HepG2 (cell line): ENCODE results near the gene NXPE1. TPM values are rescaled to one million over a fixed set of nuclear protein-coding genes. Genes with fewer than 3 reads are reported as not detected.

Experiments
- ATAC-seq: fragments of 200-7000 bp; cut with Tn5 transposase; 3 replicates; pipeline ENCODE4 v1.9.1; 2020; ENCODE audit warnings: mild to moderate bottlenecking, moderate library complexity
- BruUV-seq: library from RNA; stranded (reverse); fragments of 400-500 nt; replicated peaks from 2 replicates; lab custom pipeline; 2021; lab: Mats Ljungman, UMichigan
- CTCF ChIA-PET: fragments of 300-600 bp; formaldehyde crosslinking; extraction: SDS; loops from one replicate; lab custom pipeline; 2021; ENCODE audit warnings: low total read pairs, inconsistent platforms, low intra/inter-chr PET ratio; lab: Yijun Ruan, JAX
- POLR2A ChIA-PET: fragments of 350-600 bp; sonication (Branson Sonifier 250); formaldehyde crosslinking; loops from one replicate; lab custom pipeline; 2020; ENCODE audit warnings: antibody characterized with exemption, inconsistent platforms; lab: Yijun Ruan, JAX
- DNase-seq: peaks from one replicate; pipeline ENCODE4 v3.0.0-alpha.2; 2015; ENCODE audit warnings: low spot score
- FAIRE-seq: peaks from 3 replicates; lab custom pipeline; 2011; peaks lifted over from hg19 to GRCh38; lab: Jason Lieb, UNC
- H2AFZ ChIP-seq: one replicate; pipeline ENCODE4 v1.6.1; 2011; ENCODE audit warnings: low read length, inconsistent platforms
- H3K27ac ChIP-seq: fragments of 300-600 bp; 3 replicates; pipeline ENCODE4 v1.8.0; 2011; ENCODE audit warnings: mixed run types, mild to moderate bottlenecking, mixed read lengths, low read length, inconsistent platforms; ENCODE audit not compliant: insufficient read depth; ENCODE audit errors: extremely low read length
- H3K27me3 ChIP-seq, 2 experiments: fragments of 200-600 bp in 1 of 2; 2 replicates in 1 of 2; 3 replicates in 1 of 2; pipeline versions ENCODE4 v1.6.0 to v1.8.0; 2011; ENCODE audit warnings: low read length in 2 of 2, mild to moderate bottlenecking in 2 of 2, moderate library complexity in 2 of 2, inconsistent platforms in 1 of 2; ENCODE audit not compliant: insufficient read depth in 2 of 2, control insufficient read depth in 1 of 2
- H3K36me3 ChIP-seq, 2 experiments: fragments of 200-600 bp in 1 of 2; replicated peaks in 1 of 2; 2 replicates in 1 of 2; 3 replicates in 1 of 2; pipeline versions ENCODE4 v1.5.1 to v1.8.0; 2011; ENCODE audit warnings: low read length in 2 of 2, inconsistent platforms in 1 of 2; ENCODE audit not compliant: insufficient read depth in 2 of 2, control insufficient read depth in 1 of 2
- H3K4me1 ChIP-seq: 2 replicates; pipeline ENCODE4 v1.5.1; 2012; ENCODE audit warnings: low read length, inconsistent platforms; ENCODE audit not compliant: insufficient read depth
- H3K4me2 ChIP-seq: 2 replicates; pipeline ENCODE4 v1.6.0; 2011; ENCODE audit warnings: low read depth, low read length, inconsistent platforms
- H3K4me3 ChIP-seq, 3 experiments: fragments of 200-600 bp in 1 of 3; sonication (generic), shearing (Covaris generic) in 1 of 3; replicated peaks in 1 of 3; 2 replicates each; pipeline ENCODE4 v1.5.1; 2011 to 2016; ENCODE audit warnings: low read length in 3 of 3, inconsistent platforms in 2 of 3, low read depth in 2 of 3, mild to moderate bottlenecking in 2 of 3, control low read depth in 1 of 3, mixed read lengths in 1 of 3; ENCODE audit not compliant: insufficient read depth in 1 of 3
- H3K79me2 ChIP-seq: one replicate; pipeline ENCODE4 v1.6.1; 2011; ENCODE audit warnings: low read length, inconsistent platforms; ENCODE audit not compliant: insufficient read depth
- H3K9ac ChIP-seq: 2 replicates; pipeline ENCODE4 v1.6.0; 2011; ENCODE audit warnings: mild to moderate bottlenecking, low read depth, low read length, inconsistent platforms; ENCODE audit not compliant: insufficient read depth
- H3K9me3 ChIP-seq: 2 replicates; pipeline ENCODE4 v1.5.1; 2012; ENCODE audit warnings: mild to moderate bottlenecking, low read length
- H4K20me1 ChIP-seq: 2 replicates; pipeline ENCODE4 v1.6.0; 2011; ENCODE audit warnings: inconsistent platforms, mild to moderate bottlenecking, low read length, moderate library complexity; ENCODE audit not compliant: insufficient read depth
- ATF2 ChIP-seq: sonication (generic); formaldehyde crosslinking; IDR thresholded peaks from 2 replicates; pipeline ENCODE4 v1.4.0; 2020; ENCODE audit warnings: missing genetic modification reagents
- CCAR2 ChIP-seq: fragments of 200-400 bp; formaldehyde crosslinking; optimal IDR thresholded peaks from 2 replicates; pipeline ENCODE3; 2018; ENCODE audit warnings: low read depth, mild to moderate bottlenecking, low read length, moderate library complexity
- CHCHD3 ChIP-seq: sonication (generic); formaldehyde crosslinking; IDR thresholded peaks from 2 replicates; pipeline ENCODE4 v1.8.0; 2022; ENCODE audit warnings: mild to moderate bottlenecking, missing genetic modification reagents, moderate library complexity
- CSRNP2 ChIP-seq: sonication (generic); formaldehyde crosslinking; conservative IDR thresholded peaks from 2 replicates; pipeline ENCODE4 v1.8.0; 2022; ENCODE audit warnings: low read depth, missing genetic modification reagents
- FOXM1 ChIP-seq: sonication (generic); formaldehyde crosslinking; IDR thresholded peaks from 2 replicates; pipeline ENCODE4 v1.5.0; 2020; ENCODE audit warnings: missing genetic modification reagents
- KDM2A ChIP-seq: sonication (generic); formaldehyde crosslinking; IDR thresholded peaks from 2 replicates; pipeline ENCODE4 v1.4.0; 2020; ENCODE audit warnings: low read depth, missing genetic modification reagents, borderline replicate concordance
- POGK ChIP-seq: sonication (generic); formaldehyde crosslinking; conservative IDR thresholded peaks from 2 replicates; pipeline ENCODE4 v1.8.0; 2022; ENCODE audit warnings: mild to moderate bottlenecking, moderate library complexity, missing genetic modification reagents
- ZBTB10 ChIP-seq: sonication (generic); formaldehyde crosslinking; IDR thresholded peaks from 2 replicates; pipeline ENCODE4 v1.4.0; 2020; ENCODE audit warnings: missing genetic modification reagents, borderline replicate concordance
- ZFYVE20 ChIP-seq: sonication (generic); formaldehyde crosslinking; IDR thresholded peaks from 2 replicates; pipeline ENCODE4 v1.8.0; 2023; ENCODE audit warnings: low read depth, mild to moderate bottlenecking, moderate library complexity, missing genetic modification reagents, borderline replicate concordance
- ZMYM3 ChIP-seq: sonication (generic); formaldehyde crosslinking; IDR thresholded peaks from 2 replicates; pipeline ENCODE4 v1.5.1; 2020; ENCODE audit warnings: mild to moderate bottlenecking, missing genetic modification reagents
- ZNF251 ChIP-seq: sonication (generic); formaldehyde crosslinking; IDR thresholded peaks from 2 replicates; pipeline ENCODE4 v1.9.0; 2021; ENCODE audit warnings: mild to moderate bottlenecking, missing genetic modification reagents
- ZNF772 ChIP-seq: sonication (generic); formaldehyde crosslinking; IDR thresholded peaks from 2 replicates; pipeline ENCODE4 v1.5.0; 2020; ENCODE audit warnings: mild to moderate bottlenecking, missing genetic modification reagents
- WGBS: methylation state at CpG from one replicate; pipeline ENCODE4 v1.1.6; 2017; ENCODE audit warnings: low lambda C conversion rate; 5-methylcytosine and 5-hydroxymethylcytosine counted together
- in situ Hi-C: cut with HindIII; loops from 2 replicates; pipeline ENCODE4 v1.10.0; 2017; ENCODE audit warnings: low pct_unique_long_range_greater_than_20kb; ENCODE audit not compliant: extremely low pct_ligation_motif_present
- intact Hi-C: fragments of 100-400 bp; cut with micrococcal nuclease; formaldehyde crosslinking; loops from one replicate; pipeline ENCODE4 v1.10.0; 2022; ENCODE audit not compliant: unreplicated experiment
- polyA plus RNA-seq, 8 experiments: library from polyadenylated mRNA; depleted of rRNA in 3 of 8; stranded (reverse) in 7 of 8; unstranded in 1 of 8; fragments of >200 nt; fragmentation: Illumina TruSeq in 4 of 8; extraction: Trizol in 4 of 8; gene quantifications; 2 replicates each; pipeline versions ENCODE4 v1.2.1 to v1.2.3, GENCODE V29; 2011 to 2016; ENCODE audit warnings: low read depth in 4 of 8, missing spikeins in 1 of 8, mixed read lengths in 1 of 8; ENCODE audit not compliant: insufficient read depth in 1 of 8
- total RNA-seq, 5 experiments: library from RNA; depleted of rRNA; stranded (reverse); fragments of >200 nt; fragmentation: Illumina TruSeq; extraction: Trizol; gene quantifications; 2 replicates each; pipeline ENCODE4 v1.2.3, GENCODE V29; 2016; ENCODE audit warnings: low read depth in 1 of 5

Gene NXPE1
- total and polyA plus RNA-seq, 2 of the 13 experiments (the other 11 are each of a cell fraction or from before 2014, with no cell fraction given), result not detected

- Histone ChIP-seq H3K4me3 (no peak overlapping the region), H3K4me1 (no peaks in the 10 kb centered on the region), H3K9me3 (no peaks in the 10 kb centered on the region), H3K27ac (no peak overlapping the region), H3K9ac (no peak overlapping the region), H3K79me2 (no peaks in the 10 kb centered on the region), H3K27me3 (no peaks in the 10 kb centered on the region; a peak in 1 of 5 replicates), H2AFZ (no peak overlapping the region), H4K20me1 (no peaks in the 10 kb centered on the region)
- DNase-seq (no peak), FAIRE-seq (peak; percentile 57)
- in situ Hi-C loops (no loop called here), intact Hi-C loops (no loop called here)
- POLR2A ChIA-PET, result no interaction called here
- 0% methylated on average over 3 of the region's 3 CpGs for WGBS
- CTCF ChIA-PET, result no interaction called here
- BruUV-seq, result no TSS peak
- TF ChIP-seq CCAR2, result no peak
- TF ChIP-seq POGK (CRISPR knock-in tag), result no peak
- no peak for TF ChIP-seq ZNF251
- no peak for TF ChIP-seq KDM2A
- no peak for TF ChIP-seq ZMYM3
- TF ChIP-seq FOXM1 (CRISPR knock-in tag), result no peak
- no peak for TF ChIP-seq CHCHD3
- no peak for TF ChIP-seq ZFYVE20 (CRISPR knock-in tag)
- no peak for TF ChIP-seq ATF2
- no peak for TF ChIP-seq CSRNP2 (CRISPR knock-in tag)
- TF ChIP-seq ZBTB10, result no peak
- no peak for TF ChIP-seq ZNF772 (CRISPR knock-in tag)
- TF ChIP-seq, all 625 proteins: peak for 0
- no peak overlapping the region for H3K4me2 ChIP-seq
- H3K36me3 ChIP-seq, result no peaks in the 10 kb centered on the region
- no peak for ATAC-seq
Measured at GRCh38 chr11:114562166-114562916, 2.7 kb upstream of the NXPE1 start.
